HL-60 (cell line): ENCODE results near the gene PCA3.

Experiments
- DNase-seq, 2 experiments: peaks; one replicate each; pipeline ENCODE4 v3.0.0-alpha.2; 2010 to 2020; ENCODE audit warnings: low read depth in 1 of 2, low spot score in 1 of 2
- H3K27ac ChIP-seq: fragments of 250-450 bp; sonication (Bioruptor Pico); replicated peaks from 2 replicates; pipeline ENCODE4 v1.5.1; 2020; ENCODE audit warnings: mild to moderate bottlenecking, moderate library complexity
- H3K27me3 ChIP-seq: fragments of 250-450 bp; sonication (Bioruptor Pico); 2 replicates; pipeline ENCODE4 v1.5.1; 2021; ENCODE audit warnings: mild to moderate bottlenecking, moderate library complexity; ENCODE audit not compliant: insufficient read depth, poor library complexity, severe bottlenecking
- H3K4me3 ChIP-seq: replicated peaks from 2 replicates; pipeline ENCODE4 v1.5.1; 2011; ENCODE audit warnings: mild to moderate bottlenecking, control low read depth, low read length; ENCODE audit not compliant: insufficient read depth
- CTCF ChIP-seq: IDR thresholded peaks from one replicate; pipeline ENCODE4 v1.5.1; 2011; ENCODE audit warnings: low read length, control low read depth, inconsistent platforms; ENCODE audit not compliant: insufficient read depth
- GABPA ChIP-seq: IDR thresholded peaks from 2 replicates; pipeline ENCODE4 v1.6.1; 2012; ENCODE audit warnings: low read depth
- POLR2AphosphoS5 ChIP-seq: IDR thresholded peaks from 2 replicates; pipeline ENCODE4 v1.6.1; 2012; ENCODE audit warnings: low read depth
- REST ChIP-seq: IDR thresholded peaks from 2 replicates; pipeline ENCODE4 v1.6.1; 2012; ENCODE audit warnings: low read depth; ENCODE audit not compliant: insufficient replicate concordance
- SPI1 ChIP-seq: IDR thresholded peaks from 2 replicates; pipeline ENCODE4 v1.6.1; 2012; ENCODE audit warnings: low read depth, mild to moderate bottlenecking, borderline replicate concordance

Gene PCA3

GRCh38 chr9:76756268-76756640, 8.0 kb upstream of the PCA3 start:
- no peak overlapping the region for H3K4me3 ChIP-seq
- TF ChIP-seq SPI1 (peak; percentile 19; the same call in 1 of the 2 replicates), POLR2AphosphoS5 (peak; percentile 35; the same call in 1 of the 2 replicates), GABPA (no peak), CTCF (no peak), REST (no peak)
- no peak overlapping the region for H3K27ac ChIP-seq
- no peaks in the 10 kb centered on the region for H3K27me3 ChIP-seq
- DNase-seq = peak; percentile 35 to 73

GRCh38 chr9:76756941-76757673, 7.1 kb upstream of the PCA3 start:
- DNase-seq = no peak
- H3K4me3 ChIP-seq = no peak overlapping the region
- H3K27ac ChIP-seq = no peak overlapping the region
- H3K27me3 ChIP-seq = no peaks in the 10 kb centered on the region
- TF ChIP-seq SPI1 (no peak), POLR2AphosphoS5 (no peak), REST (no peak), CTCF (no peak), GABPA (no peak)

GRCh38 chr9:76758476-76758875, 5.8 kb upstream of the PCA3 start:
- Histone ChIP-seq H3K4me3 (no peak overlapping the region), H3K27ac (no peak overlapping the region), H3K27me3 (no peaks in the 10 kb centered on the region)
- DNase-seq = no peak
- no peak for TF ChIP-seq SPI1
- no peak for TF ChIP-seq REST
- TF ChIP-seq POLR2AphosphoS5 = no peak
- TF ChIP-seq GABPA = no peak
- no peak for TF ChIP-seq CTCF
